Body of pancreas (tissue), 4 donors: Measurements from ENCODE around the gene OR5J2. TPM values are rescaled to one million over a fixed set of nuclear protein-coding genes. Genes with fewer than 3 reads are reported as not detected.
"Not testable (repeated sequence)": the region's sequence is repeated elsewhere in the genome, so short reads cannot be mapped to it uniquely, and the experiment has no call there.

Experiments
- ATAC-seq: fragments of 150-250 bp; one replicate; pipeline ENCODE4 v1.9.1; 2016
- DNase-seq, 4 donors: peaks; one replicate each; pipeline ENCODE4 v3.0.0-alpha.2; 2019
- H3K27ac ChIP-seq, 4 donors: fragments of 200-600 bp; sonication (generic); 1 replicate in 3 of 4; 2 replicates in 1 of 4; pipeline versions ENCODE4 v1.5.1 to v1.6.1; 2016 to 2019; ENCODE audit warnings: mild to moderate bottlenecking in 1 of 4, mixed read lengths in 1 of 4, moderate library complexity in 1 of 4
- H3K27me3 ChIP-seq, 2 donors: fragments of 200-600 bp; sonication (generic); one replicate each; pipeline ENCODE4 v1.6.0; 2016; ENCODE audit warnings: mild to moderate bottlenecking in 1 of 2
- H3K36me3 ChIP-seq, 2 donors: fragments of 200-600 bp; sonication (generic); replicated peaks in 1 of 2; 2 replicates each; pipeline ENCODE4 v1.5.1; 2016; ENCODE audit warnings: low read depth in 2 of 2; ENCODE audit not compliant: insufficient read depth in 1 of 2
- H3K4me1 ChIP-seq: fragments of 200-600 bp; sonication (generic); one replicate; pipeline ENCODE4 v1.6.0; 2016
- H3K4me3 ChIP-seq, 2 donors: fragments of 200-600 bp; sonication (generic); 1 replicate in 1 of 2; 2 replicates in 1 of 2; pipeline ENCODE4 v1.5.1; 2016 to 2019
- H3K9me3 ChIP-seq, 3 donors: fragments of 200-600 bp; sonication (generic); 1 replicate in 2 of 3; 2 replicates in 1 of 3; pipeline ENCODE4 v1.5.1; 2016
- CTCF ChIP-seq, 7 experiments: fragments of 450-650 bp in 4 of 7; fragments of 200-600 bp in 3 of 7; sonication (generic) in 3 of 7; IDR thresholded peaks; one replicate each; pipeline ENCODE4 v1.5.1; 2016 to 2019; ENCODE audit warnings: antibody characterized with exemption in 7 of 7
- POLR2A ChIP-seq, 3 donors: fragments of 450-650 bp; IDR thresholded peaks; one replicate each; pipeline ENCODE4 v1.6.1; 2016; ENCODE audit warnings: antibody characterized with exemption in 3 of 3, mild to moderate bottlenecking in 2 of 3
- WGBS, 2 donors: methylation state at CpG; one replicate each; pipeline ENCODE4 v1.1.5; 2017; 5-methylcytosine and 5-hydroxymethylcytosine counted together
- intact Hi-C: fragments of 100-400 bp; cut with DNase I; formaldehyde crosslinking; loops from one replicate; pipeline ENCODE4 v1.15.1; 2023
- total RNA-seq, 2 donors: library from RNA; depleted of rRNA; stranded (reverse); fragments of >200 nt; gene quantifications; one replicate each; pipeline ENCODE4 v1.1.0, GENCODE V29; 2016

OR5J2 gene
- not detected for total RNA-seq

- ATAC-seq (no peak), DNase-seq (no peak)
- Histone ChIP-seq H3K36me3 (no peaks in the 10 kb centered on the region), H3K27ac (no peak within 1 kb of the TSS), H3K27me3 (no peaks in the 10 kb centered on the region), H3K9me3 (no peaks in the 10 kb centered on the region), H3K4me3 (no peak within 1 kb of the TSS), H3K4me1 (no peaks in the 10 kb centered on the region)
- 52 to 58% methylated on average over 1 of the region's 1 CpG for WGBS, 2 donors
- TF ChIP-seq POLR2A (IDR thresholded peaks at IDR 0.05): no peak
- TF ChIP-seq CTCF (IDR thresholded peaks at IDR 0.05): no peak
- intact Hi-C loops: no loop called here
Measured at GRCh38 chr11:56176318-56176717, at the start of gene OR5J2. OR5J2 (plus strand) TSS chr11:56176618; CDS start chr11:56176618, 0 bp downstream.

- no peak for TF ChIP-seq POLR2A (IDR thresholded peaks at IDR 0.05)
- no peak for TF ChIP-seq CTCF (IDR thresholded peaks at IDR 0.05)
- H3K4me3 ChIP-seq: no peak within 1 kb of the TSS
- H3K4me1 ChIP-seq: no peaks in the 10 kb centered on the region
- no peak within 1 kb of the TSS for H3K27ac ChIP-seq
- intact Hi-C loops: no loop called here
- ATAC-seq (no peak), DNase-seq (no peak)
- H3K36me3 ChIP-seq: no peaks in the 10 kb centered on the region
- no peaks in the 10 kb centered on the region for H3K27me3 ChIP-seq
- H3K9me3 ChIP-seq: no peaks in the 10 kb centered on the region
Measured at GRCh38 chr11:56140151-56140661, 36.2 kb upstream of the OR5J2 start, which contains the start of gene OR8J3. OR8J3 (minus strand) TSS chr11:56140201; CDS start chr11:56137718, 2,483 bp downstream.

GRCh38 chr11:56143681-56144080 lies 32.7 kb upstream of the OR5J2 start:
- intact Hi-C loops, H3K36me3 ChIP-seq, H3K9me3 ChIP-seq, H3K4me3 ChIP-seq, H3K27ac ChIP-seq, DNase-seq, ATAC-seq, H3K27me3 ChIP-seq, H3K4me1 ChIP-seq: not testable (repeated sequence)
- 89 to 92% methylated on average over 9 to 10 of the region's 30 CpGs for WGBS, 2 donors

- Histone ChIP-seq H3K9me3 (peaks cover 0 to 5% (median 0%) of the 10 kb centered on the region in 3 donors), H3K4me3 (no peak overlapping the region), H3K4me1 (no peaks in the 10 kb centered on the region), H3K36me3 (no peaks in the 10 kb centered on the region), H3K27me3 (no peaks in the 10 kb centered on the region), H3K27ac (no peak overlapping the region)
- DNase-seq (no peak), ATAC-seq (no peak)
- 45 to 52% methylated on average over 1 of the region's 1 CpG for WGBS, 2 donors
- TF ChIP-seq POLR2A (IDR thresholded peaks at IDR 0.05) (no peak), CTCF (IDR thresholded peaks at IDR 0.05) (no peak)
- intact Hi-C loops: no loop called here
Measured at GRCh38 chr11:56151376-56151775, 25.0 kb upstream of the OR5J2 start.

- 77 to 82% methylated on average over 15 of the region's 15 CpGs for WGBS, 2 donors
- Histone ChIP-seq H3K27ac (no peak overlapping the region), H3K9me3 (peaks cover 0 to 5% (median 0%) of the 10 kb centered on the region in 3 donors), H3K36me3 (no peaks in the 10 kb centered on the region), H3K4me1 (no peaks in the 10 kb centered on the region), H3K27me3 (no peaks in the 10 kb centered on the region), H3K4me3 (no peak overlapping the region)
- TF ChIP-seq POLR2A (IDR thresholded peaks at IDR 0.05) (no peak), CTCF (IDR thresholded peaks at IDR 0.05) (no peak)
- ATAC-seq: no peak
- intact Hi-C loops: no loop called here
- DNase-seq: no peak
Measured at GRCh38 chr11:56152333-56152732, 24.1 kb upstream of the OR5J2 start.
